SIG-M5 treated with dmso at 0.1 percent for 504 hours (cell line): ENCODE measurements around the gene ZCWPW1.
"Not testable (repeated sequence)": the region's sequence is repeated elsewhere in the genome, so short reads cannot be mapped to it uniquely, and the experiment has no call there.

Experiments
- DNase-seq: peaks from one replicate; lab custom pipeline; 2025; ENCODE audit not compliant: unreplicated experiment; lab: John Stamatoyannopoulos, UW

Gene ZCWPW1

DNA sequence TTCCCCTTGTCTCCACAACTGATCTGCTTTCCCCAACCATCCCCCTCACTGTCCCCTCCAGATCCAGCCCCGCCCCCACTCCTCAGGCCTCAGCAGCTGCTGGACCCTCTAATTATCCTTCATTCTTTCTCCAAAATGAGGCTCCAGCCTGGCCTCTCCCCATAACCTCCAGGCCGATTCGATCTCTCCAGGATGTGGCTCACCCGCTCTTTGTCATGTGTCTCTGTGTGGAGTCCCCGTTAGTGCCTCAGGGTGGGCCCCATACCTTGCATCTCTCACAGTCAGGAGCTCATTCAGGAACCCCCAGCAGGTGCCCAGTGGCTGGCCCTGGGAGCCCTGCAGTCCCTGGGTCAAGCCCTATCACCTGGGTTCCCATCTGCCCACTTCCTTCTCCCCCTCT is 53.9 kb downstream of the ZCWPW1 start:
- DNase-seq, result no peak

DNA sequence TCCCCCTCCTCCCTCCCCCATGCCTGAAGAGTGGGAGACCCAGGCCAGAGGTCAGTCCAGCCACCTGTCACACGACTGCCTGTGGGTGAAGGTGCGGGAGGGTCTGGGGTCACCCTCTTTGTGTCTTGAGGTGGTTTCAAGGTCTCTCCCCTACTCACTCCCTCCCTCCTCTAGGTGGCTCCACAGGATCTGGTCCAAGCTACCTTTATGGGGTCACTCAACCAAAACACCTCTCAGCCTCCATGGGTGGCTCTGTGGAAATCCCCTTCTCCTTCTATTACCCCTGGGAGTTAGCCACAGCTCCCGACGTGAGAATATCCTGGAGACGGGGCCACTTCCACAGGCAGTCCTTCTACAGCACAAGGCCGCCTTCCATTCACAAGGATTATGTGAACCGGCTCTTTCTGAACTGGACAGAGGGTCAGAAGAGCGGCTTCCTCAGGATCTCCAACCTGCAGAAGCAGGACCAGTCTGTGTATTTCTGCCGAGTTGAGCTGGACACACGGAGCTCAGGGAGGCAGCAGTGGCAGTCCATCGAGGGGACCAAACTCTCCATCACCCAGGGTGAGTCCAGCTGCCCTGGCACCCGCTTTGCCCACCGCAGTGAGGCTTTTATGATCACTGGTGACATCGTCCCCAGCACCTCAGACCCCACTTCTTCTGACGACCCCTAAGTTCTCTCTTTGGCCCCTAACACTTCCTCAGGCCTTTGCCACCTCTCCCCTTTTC is 54.5 kb downstream of the ZCWPW1 start:
- DNase-seq, result not testable (repeated sequence)

DNA sequence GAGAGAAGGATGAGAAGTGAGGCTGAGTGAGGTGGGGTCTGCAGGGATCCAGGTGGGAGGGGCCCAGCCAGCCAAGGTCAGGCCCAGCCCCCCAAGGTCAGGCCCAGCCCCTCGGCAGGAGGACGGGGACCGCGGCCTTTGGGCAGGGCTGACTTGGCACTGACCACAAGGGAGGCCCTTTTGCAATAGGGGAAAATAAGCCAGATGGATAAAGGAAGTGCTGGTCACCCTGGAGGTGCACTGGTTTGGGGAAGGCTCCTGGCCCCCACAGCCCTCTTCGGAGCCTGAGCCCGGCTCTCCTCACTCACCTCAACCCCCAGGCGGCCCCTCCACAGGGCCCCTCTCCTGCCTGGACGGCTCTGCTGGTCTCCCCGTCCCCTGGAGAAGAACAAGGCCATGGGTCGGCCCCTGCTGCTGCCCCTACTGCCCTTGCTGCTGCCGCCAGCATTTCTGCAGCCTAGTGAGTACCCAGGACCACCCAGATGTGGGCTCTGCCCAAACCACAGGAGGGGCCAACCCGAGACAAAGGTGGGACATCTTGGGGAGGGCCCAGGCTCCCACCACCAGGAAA is 55.2 kb downstream of the ZCWPW1 start, which contains the start of gene PILRA:
Gene PILRA (plus strand): TSS at position 227 of the 571 bp plus-strand sequence. CDS start 170 bp downstream, at position 397.
- DNase-seq, result no peak

DNA sequence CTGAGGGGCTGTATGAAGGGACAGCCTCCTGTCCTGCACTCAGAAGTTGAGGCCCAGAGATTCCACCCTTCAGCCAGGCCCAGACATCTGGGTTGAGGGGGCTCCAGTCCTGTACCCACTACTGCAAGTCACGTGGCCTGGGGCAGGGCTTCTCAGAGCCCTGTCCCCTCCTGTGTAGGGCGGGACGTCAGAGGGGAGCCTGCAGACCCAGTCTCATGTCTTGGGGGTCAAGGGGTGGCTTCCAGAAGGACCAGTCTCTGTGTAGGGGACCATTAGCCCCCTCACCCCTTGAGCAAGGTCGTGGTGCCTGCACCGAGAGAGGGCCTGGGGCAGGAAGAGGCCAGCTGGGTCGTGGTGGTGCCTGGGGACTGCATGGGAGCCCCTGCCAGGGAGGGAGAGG is 55.8 kb downstream of the ZCWPW1 start:
- no peak for DNase-seq

DNA sequence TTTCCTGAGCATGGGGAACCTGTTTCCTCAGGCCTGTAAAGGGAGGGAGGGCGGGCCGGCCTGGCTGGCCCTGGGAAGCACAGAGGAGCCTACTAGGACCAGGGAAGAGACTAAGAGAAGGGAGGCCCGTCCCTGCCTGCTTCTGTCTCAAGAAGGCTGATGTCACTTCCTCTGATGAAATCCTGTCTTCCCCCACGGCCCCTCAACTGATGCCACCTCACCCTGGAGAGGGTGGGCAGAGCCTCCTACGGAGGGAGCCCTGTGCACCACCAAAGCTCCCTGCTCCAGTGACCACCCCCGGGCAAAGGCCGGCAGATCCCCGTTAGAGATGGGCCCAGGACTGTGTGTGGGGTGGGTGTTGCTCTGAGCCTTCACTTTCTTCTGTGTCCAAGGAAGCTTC is 56.2 kb downstream of the ZCWPW1 start:
- peak; percentile 86 for DNase-seq

DNA sequence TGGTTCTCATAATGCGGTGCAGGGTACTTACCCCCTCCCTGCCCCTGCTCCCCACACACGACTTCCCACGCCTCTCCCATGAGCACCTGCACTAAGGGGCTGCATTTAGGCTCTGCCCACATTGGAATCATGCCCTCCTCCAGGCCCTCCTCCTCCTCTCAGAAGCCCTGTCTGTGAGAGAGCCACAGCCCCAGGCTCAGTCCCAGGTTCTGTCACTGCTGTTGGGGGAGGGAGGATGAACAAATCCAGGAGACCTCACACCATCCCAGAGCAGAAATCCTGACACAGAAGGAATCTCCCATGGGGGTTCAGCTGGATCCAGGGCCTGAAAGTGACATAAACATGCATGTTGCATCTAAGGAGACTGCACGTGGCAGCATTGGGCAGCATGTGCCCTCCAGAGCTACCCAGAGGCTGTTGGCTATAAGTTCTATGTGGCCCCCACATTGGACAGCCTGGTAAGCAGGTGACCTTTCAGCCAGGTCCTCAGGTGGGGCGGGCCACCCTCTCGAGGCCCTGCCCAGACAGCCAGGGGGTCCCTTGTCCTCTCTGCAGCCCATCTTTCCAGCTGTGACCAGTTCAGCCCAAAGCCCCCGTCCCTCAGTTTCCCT is 56.8 kb downstream of the ZCWPW1 start:
- no peak for DNase-seq

DNA sequence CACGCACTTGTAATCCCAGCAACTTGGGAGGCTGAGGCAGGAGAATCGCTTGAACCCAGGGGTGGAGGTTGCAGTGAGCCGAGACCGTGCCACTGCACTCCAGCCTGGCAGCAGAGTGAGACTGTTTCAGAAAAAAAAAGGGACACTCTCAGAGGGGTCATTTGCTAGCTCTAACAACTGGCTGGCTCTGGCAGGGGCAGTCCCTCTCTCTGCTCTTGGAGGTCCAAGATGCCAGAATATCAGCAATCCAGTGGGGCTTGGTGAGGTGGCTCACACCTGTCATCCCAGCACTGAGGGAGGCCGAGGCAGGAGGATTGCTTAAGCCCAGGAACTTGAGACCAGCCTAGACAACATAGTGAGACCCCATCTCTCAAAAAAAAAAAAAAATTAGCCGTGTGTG is 57.8 kb downstream of the ZCWPW1 start:
- no peak for DNase-seq

DNA sequence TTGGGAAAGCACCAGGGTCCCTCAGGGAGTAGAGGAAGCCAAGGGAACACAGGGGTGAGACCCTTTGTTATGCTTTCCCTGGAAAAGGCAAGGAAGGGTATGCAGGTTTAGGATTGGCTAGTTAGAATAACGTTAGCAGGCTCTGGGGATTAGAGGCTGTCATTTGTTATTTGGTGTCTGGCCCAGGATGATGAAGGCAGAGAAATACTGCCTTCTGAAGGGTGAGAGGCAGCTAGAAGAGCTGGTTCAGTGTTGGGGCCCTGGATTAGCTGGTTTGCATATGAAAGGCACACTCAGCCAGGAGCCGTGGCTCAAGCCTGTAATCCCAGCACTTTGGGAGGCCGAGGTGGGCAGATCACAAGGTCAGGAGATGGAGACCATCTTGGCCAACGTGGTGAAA is 58.2 kb downstream of the ZCWPW1 start:
- no peak for DNase-seq

DNA sequence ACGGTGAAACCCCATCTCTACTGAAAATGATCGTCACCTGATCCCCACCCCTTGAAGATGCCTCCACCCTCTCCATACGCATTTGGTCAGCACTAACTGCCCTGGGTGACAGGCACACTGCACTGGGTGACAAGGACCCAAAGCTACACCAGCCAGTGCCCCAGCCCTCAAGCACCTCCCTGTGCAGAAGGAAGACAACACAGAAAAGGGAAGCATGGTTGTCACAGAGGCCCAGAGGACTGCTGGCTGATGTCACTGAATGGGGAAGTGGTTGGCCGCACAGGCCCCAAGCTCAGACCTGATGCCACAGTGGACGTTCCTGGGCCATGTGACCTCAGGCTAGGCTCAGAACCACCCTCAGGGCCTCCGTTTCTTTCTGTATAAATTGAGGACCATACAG is 59.4 kb downstream of the ZCWPW1 start:
- DNase-seq, result peak; percentile 97

DNA sequence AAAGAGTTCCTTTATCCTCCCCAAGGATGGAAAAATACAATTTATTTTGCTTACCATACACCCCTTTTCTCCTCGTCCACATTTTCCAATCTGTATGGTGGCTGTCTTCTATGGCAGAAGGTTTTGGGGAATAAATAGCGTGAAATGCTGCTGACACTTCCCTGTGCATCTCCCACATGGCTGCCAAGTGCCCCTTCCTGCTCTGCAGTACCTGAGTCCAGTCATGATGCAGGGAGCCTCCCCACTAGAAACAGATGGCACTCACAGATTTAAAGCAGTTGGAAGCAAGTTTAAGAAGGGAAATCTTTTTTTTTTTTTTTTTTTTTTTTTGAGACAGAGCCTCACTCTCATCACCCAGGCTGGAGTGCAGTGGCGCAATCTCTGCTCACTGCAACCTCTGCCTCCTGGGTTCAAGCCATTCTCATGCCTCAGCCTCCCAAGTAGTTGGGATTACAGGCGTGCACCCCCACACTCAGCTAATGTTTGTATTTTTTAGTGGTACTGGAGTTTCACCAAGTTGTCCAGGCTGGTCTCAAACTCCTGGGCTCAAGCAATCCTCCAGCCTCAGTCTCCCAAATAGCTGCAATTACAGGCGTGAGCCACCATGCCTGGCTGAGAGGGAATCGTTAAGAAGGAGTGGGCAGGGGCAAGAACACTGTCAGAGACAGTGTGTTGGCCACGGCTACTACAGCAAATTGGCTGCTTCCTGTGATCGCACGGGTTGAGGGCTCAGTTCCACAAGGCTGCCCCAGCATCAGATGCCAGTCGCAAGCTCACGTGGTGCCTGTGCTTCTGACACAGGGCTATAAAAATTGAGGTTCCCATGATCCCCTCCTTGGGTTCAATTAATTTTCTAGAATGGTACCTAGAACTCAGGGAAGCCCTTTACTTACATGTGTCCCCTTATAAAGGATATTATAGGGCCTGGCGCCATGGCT is 60.6 kb downstream of the ZCWPW1 start:
- no peak for DNase-seq

DNA sequence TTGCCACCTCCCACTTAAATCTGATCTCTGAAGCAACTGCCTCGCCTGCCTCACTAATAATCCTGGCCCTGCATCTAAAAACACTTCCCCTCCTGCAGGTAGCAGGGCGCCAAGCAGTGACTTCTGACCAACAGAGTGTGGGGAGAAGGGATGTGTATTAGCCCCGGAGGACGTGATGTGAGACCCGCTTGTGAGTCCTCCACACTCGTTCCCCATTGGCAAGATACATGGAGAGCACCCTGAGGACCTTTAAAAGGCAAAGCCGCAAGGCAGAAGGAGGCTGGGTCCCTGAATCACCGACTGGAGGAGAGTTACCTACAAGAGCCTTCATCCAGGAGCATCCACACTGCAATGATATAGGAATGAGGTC is 61.3 kb downstream of the ZCWPW1 start:
- DNase-seq, result no peak

DNA sequence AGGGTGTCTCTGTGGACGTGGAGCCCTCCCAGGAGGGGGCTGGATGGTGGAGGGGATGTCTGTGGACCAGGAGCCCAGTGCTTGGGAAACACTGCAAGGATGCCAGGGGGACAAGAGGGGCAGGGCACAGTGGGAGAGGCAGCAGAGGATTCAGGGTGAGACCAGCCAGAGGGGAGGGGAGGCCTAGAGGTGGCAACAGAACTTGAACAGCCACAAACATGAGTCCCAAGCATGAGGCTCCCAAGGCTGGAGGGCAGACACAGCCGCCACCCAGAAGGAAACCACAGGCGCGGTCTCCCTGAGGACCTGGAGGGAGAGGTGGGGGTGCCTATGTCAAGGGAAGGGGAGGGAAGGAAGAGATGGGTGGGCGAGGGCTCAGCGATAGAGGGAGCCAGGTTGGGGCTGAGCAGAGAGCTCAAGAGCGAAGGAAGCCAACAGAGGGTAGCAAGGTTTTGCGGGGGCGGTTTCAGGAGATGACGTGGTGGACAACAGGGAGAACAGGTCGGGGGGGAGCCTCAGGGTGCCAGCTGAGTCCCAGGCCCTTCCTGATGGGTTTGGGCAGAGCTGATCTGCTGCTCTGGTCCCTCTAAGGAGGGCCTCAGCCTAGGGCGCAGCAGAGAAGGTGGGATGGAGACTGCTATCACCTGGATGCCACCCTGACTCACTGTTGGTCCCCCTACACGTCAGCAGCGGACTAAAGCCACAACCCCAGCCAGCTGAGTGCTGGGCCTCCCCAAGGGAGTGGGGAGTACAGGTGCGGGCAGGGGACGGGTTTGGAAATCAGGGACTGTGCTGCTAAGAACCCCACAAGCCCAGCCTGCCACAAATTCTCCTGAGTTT is 61.9 kb downstream of the ZCWPW1 start:
- DNase-seq, result no peak

DNA sequence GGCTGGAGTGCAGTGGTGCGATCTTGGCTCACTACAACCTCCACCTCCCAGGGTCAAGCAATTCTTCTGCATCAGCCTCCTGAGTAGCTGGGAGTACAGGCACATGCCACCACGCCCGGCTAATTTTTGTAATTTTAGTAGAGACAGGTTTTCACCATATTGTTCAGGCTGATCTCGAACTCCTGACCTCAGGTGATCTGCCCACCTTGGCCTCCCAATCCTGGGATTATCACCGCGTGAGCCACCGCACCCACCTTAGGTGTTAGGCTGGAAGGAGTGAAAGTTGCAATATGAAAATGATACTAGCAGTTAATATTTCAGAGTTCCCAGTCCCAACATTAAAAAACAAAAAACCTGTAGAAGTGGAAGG is 62.5 kb downstream of the ZCWPW1 start:
- not testable (repeated sequence) for DNase-seq

DNA sequence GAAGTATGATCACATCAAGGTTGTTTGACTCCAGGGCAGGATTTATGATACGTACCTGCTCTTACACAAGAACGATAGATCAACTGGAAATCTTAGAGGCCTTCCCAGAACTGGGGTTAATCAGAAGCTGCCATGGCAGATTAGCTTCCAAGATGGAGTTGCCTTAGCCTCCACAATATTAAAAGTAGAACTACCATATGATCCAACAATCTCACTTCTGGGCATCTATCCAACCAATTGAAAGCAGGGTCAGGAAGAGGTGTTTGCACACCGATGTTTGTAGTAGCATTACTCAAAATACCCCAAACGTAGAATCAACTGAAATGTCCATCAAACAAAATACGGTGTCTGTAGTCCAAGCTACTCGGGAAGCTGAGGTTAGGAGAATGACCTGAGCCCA is 64.0 kb downstream of the ZCWPW1 start:
- no peak for DNase-seq

DNA sequence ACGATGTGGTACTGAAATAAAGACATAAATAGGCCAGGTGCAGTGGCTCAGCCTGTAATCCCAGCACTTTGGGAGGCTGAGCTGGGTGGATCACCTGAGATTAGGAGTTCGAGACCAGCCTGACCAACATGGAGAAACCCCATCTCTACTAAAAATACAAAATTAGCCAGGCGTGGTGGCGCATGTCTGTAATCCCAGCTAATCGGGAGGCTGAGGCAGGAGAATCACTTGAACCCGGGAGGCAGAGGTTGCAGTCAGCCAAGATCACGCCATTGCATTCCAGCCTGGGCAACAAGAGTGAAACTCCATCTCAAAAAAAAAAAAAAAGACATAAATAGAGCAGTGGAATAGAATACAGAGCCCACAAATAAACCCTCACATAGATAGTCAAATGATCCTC is 64.7 kb downstream of the ZCWPW1 start:
- not testable (repeated sequence) for DNase-seq

DNA sequence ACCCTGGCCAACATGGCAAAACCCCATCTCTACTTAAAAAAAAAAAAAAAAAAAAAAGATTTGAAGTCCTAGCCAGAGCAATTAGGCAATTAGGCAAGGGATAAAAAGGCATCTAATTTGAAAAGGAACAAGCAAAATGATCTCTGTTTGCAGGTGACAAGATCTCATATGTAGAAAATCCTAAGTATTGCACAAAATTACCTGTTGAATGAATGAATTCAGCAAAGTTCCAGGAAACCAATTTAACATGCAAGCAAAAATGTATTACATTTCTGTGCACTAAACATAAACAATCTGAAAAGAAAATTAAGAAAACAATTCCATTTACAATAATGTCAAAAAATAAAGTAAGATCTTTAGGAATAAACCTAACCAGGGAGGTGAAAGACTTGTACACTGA is 65.4 kb downstream of the ZCWPW1 start:
- no peak for DNase-seq

DNA sequence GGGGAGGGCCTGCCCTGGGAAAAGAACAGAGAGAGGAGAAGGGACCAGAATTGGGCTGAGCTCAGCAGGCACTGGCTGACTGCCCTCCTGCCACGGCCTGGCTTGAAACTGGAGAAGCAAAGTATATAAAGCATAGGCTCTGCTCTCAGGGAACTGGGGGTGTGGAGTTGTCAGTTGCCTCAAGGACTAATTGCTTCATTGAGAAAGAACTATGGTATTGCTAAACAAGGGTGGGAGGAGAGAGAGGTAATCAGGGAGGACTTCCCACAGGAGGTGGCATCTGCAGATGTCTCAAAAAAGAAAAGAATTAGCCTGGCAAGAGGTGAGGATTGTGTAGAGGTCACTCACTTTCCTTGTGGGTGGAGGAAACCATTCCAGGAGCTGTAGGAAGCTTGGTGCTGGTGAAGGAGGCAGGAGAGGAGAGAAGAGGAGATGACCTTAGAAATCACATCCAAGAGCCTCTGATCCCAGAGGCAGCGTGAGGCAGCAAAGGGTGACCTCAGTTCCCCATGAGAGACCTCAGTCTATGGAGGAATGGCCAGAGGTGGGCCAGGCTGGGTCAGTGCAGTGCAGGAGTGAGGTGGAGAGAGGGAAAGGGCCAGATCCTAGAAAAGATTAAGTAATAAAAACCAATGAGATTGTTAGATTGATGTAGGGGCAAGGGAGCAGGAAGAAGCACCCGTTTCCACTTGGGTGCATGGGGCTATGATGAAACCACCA is 68.2 kb downstream of the ZCWPW1 start:
- no peak for DNase-seq

DNA sequence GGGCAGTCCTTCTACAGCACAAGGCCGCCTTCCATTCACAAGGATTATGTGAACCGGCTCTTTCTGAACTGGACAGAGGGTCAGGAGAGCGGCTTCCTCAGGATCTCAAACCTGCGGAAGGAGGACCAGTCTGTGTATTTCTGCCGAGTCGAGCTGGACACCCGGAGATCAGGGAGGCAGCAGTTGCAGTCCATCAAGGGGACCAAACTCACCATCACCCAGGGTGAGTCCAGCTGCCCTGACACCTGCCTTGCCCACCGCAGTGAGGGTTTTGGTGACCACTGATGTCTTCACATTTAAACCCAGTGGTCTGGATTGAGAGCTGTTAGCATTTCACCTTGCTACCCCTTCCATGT is 69.7 kb downstream of the ZCWPW1 start:
- no peak for DNase-seq

DNA sequence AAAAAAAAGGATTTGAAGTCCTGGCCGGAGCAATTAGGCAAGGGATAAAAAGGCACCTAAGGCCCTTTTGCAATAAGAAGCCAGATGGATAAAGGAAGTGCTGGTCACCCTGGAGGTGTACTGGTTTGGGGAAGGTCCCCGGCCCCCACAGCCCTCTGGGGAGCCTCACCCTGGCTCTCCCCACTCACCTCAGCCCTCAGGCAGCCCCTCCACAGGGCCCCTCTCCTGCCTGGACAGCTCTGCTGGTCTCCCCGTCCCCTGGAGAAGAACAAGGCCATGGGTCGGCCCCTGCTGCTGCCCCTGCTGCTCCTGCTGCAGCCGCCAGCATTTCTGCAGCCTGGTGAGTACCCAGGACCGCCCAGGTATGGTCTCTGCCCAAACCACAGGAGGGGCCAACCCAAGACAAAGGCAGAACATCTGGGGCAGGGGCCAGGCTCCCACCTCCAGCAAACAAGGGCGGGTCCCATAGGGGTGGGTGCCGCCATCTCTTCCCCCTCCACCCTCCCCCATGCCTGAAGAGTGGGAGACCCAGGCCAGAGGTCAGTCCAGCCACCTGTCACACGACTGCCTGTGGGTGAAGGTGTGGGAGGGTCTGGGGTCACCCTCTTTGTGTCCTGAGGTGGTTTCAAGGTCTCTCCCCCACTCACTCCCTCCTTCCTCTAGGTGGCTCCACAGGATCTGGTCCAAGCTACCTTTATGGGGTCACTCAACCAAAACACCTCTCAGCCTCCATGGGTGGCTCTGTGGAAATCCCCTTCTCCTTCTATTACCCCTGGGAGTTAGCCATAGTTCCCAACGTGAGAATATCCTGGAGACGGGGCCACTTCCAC is 70.3 kb downstream of the ZCWPW1 start, which contains the start of gene PILRB:
Gene PILRB (plus strand): TSS at position 91 of the 830 bp plus-strand sequence. CDS start 186 bp downstream, at position 277.
- DNase-seq, result no peak
